RWPE2 (cell line): ENCODE results near the gene SAMD5.

ENCODE experiments used
- ATAC-seq: fragments of 200-7000 bp; cut with Tn5 transposase; 3 replicates; pipeline ENCODE4 v1.9.1; 2021; ENCODE audit warnings: low read depth
- DNase-seq: peaks from one replicate; pipeline ENCODE4 v3.0.0-alpha.2; 2020; ENCODE audit warnings: low spot score
- H3K27ac ChIP-seq: fragments of 450-650 bp; 2 replicates; pipeline ENCODE4 v1.5.1; 2017; ENCODE audit warnings: mild to moderate bottlenecking; ENCODE audit not compliant: poor library complexity, severe bottlenecking
- H3K27me3 ChIP-seq: fragments of 250-450 bp; sonication (Bioruptor Pico); 2 replicates; pipeline ENCODE4 v1.5.1; 2021; ENCODE audit warnings: mild to moderate bottlenecking, moderate library complexity; ENCODE audit not compliant: insufficient read depth, poor library complexity, severe bottlenecking
- H3K36me3 ChIP-seq: fragments of 250-450 bp; sonication (Bioruptor Pico); 2 replicates; pipeline ENCODE4 v1.5.1; 2020; ENCODE audit warnings: low read depth, mild to moderate bottlenecking, moderate library complexity
- H3K4me1 ChIP-seq: fragments of 250-450 bp; sonication (Bioruptor Pico); 2 replicates; pipeline ENCODE4 v1.5.1; 2021; ENCODE audit warnings: mild to moderate bottlenecking, moderate library complexity; ENCODE audit not compliant: insufficient read depth, poor library complexity, severe bottlenecking
- H3K4me3 ChIP-seq: fragments of 250-450 bp; sonication (Bioruptor Pico); 2 replicates; pipeline ENCODE4 v1.5.1; 2021; ENCODE audit warnings: mild to moderate bottlenecking, moderate library complexity; ENCODE audit not compliant: severe bottlenecking
- H3K9me3 ChIP-seq: fragments of 250-450 bp; sonication (Bioruptor Pico); 2 replicates; pipeline ENCODE4 v1.5.1; 2021; ENCODE audit warnings: mild to moderate bottlenecking, moderate library complexity; ENCODE audit not compliant: severe bottlenecking
- TF ChIP-seq, protein P1 (sequence below): fragments of 450-650 bp; IDR thresholded peaks from one replicate; pipeline ENCODE4 v1.5.1; 2017; ENCODE audit warnings: mild to moderate bottlenecking, moderate library complexity; ENCODE audit not compliant: poor library complexity, severe bottlenecking

Gene SAMD5

DNA sequence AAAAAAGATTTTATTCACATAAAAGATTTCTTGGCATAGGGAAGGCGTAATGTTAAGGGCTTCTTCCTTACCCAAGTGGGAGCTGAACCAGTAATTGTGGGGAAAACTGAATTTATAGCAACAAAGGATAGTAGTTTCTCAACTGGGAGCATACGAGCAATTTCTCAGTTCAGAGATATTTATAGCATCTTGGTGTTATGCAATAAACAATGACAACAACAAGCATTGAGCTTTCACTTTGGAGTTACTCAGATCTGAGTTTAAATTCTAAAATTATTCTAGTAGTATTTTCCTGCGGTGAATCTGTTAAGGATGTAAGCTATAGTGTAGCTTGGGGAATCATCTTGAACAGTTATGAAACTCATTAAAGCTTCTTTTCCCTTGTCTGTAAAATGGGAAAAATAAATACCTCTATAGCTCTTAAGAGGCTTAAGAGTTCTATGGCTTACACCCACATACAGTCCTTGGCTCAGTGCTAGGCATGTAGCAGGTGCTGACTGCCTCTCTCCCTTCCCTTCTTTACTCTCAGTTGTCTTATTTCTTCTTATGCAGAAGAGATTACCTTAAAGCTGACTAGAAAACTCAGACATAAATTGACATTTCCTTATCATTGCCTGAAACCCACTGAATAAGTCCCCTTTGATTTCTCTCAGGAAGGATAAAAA, 58.8 kb downstream of the SAMD5 start:
- Histone ChIP-seq H3K27ac (no peak overlapping the region), H3K36me3 (no peaks in the 10 kb centered on the region), H3K4me3 (no peak overlapping the region), H3K4me1 (no peaks in the 10 kb centered on the region), H3K9me3 (no peaks in the 10 kb centered on the region), H3K27me3 (no peaks in the 10 kb centered on the region)
- TF ChIP-seq, protein P1, sequence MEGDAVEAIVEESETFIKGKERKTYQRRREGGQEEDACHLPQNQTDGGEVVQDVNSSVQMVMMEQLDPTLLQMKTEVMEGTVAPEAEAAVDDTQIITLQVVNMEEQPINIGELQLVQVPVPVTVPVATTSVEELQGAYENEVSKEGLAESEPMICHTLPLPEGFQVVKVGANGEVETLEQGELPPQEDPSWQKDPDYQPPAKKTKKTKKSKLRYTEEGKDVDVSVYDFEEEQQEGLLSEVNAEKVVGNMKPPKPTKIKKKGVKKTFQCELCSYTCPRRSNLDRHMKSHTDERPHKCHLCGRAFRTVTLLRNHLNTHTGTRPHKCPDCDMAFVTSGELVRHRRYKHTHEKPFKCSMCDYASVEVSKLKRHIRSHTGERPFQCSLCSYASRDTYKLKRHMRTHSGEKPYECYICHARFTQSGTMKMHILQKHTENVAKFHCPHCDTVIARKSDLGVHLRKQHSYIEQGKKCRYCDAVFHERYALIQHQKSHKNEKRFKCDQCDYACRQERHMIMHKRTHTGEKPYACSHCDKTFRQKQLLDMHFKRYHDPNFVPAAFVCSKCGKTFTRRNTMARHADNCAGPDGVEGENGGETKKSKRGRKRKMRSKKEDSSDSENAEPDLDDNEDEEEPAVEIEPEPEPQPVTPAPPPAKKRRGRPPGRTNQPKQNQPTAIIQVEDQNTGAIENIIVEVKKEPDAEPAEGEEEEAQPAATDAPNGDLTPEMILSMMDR = no peak
- DNase-seq (no peak), ATAC-seq (no peak)

DNA sequence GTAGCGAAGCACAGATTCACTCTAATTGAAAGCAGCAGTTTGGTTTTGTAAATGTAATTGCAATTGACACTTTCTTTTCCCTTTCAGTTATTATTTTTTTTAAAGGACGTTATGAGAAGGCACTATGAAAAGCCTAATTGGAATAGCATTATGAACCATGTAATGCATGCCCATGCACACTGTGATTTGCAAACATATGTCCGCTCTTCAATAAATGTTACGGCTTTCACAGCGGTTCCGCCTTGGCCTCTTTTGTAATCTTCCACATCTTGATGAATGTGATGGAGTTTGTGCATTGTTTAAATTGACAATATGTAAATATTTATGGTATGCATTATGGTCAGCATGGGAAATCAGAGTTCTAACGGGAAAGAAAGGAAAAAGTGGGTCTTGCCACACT, 61.3 kb downstream of the SAMD5 start:
- Histone ChIP-seq H3K27ac (no peak overlapping the region), H3K4me3 (no peak overlapping the region), H3K36me3 (no peaks in the 10 kb centered on the region), H3K9me3 (no peaks in the 10 kb centered on the region), H3K27me3 (no peaks in the 10 kb centered on the region), H3K4me1 (no peaks in the 10 kb centered on the region)
- TF ChIP-seq, protein P1 = no peak
- DNase-seq (no peak), ATAC-seq (no peak)

DNA sequence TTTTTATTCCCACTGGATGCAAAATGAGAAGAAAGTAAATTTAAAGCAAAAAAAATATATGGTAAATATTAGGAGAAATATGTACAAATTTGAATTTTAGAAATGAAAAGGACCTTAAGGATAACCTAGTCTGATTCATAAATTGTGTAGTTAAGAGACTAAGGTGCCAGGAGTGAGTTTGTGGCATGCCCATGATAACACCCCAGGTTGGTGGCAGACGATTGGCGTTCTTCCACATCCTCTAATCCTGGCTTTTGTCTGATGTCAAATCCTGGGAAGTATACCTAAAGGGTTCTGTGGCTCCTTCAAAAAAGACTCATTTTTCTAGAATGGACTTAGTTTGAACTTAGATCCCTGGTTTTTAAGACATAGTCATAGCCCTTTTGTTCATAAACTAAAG, 62.2 kb downstream of the SAMD5 start:
- Histone ChIP-seq H3K4me3 (no peak overlapping the region), H3K27me3 (no peaks in the 10 kb centered on the region), H3K9me3 (no peaks in the 10 kb centered on the region), H3K27ac (no peak overlapping the region), H3K4me1 (no peaks in the 10 kb centered on the region), H3K36me3 (no peaks in the 10 kb centered on the region)
- DNase-seq (no peak), ATAC-seq (no peak)
- TF ChIP-seq, protein P1 = no peak

DNA sequence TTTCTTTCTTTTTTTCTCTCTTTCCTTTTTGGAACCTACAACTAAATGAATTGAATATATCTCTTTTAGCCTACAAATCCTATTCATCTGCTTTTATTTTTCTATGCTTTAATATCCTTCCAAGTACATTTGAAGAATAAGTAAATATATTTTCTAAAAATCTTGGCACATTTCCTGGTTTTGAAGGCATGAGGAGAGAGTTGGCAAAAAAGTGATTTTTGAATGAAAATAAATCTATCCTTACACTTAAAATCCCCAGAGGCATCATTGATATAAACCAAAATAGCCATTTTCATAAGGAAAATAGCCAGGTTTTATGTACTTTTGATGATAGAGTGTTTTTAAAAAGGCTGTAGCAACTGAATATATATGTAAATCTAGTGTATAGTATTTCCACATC, 69.0 kb downstream of the SAMD5 start:
- DNase-seq = no peak
- H3K9me3 ChIP-seq = no peaks in the 10 kb centered on the region
- no peak overlapping the region for H3K4me3 ChIP-seq
- H3K27ac ChIP-seq = no peak overlapping the region
- no peak for ATAC-seq
- H3K4me1 ChIP-seq = no peaks in the 10 kb centered on the region
- no peaks in the 10 kb centered on the region for H3K27me3 ChIP-seq
- H3K36me3 ChIP-seq = no peaks in the 10 kb centered on the region
- TF ChIP-seq, protein P1 = no peak

DNA sequence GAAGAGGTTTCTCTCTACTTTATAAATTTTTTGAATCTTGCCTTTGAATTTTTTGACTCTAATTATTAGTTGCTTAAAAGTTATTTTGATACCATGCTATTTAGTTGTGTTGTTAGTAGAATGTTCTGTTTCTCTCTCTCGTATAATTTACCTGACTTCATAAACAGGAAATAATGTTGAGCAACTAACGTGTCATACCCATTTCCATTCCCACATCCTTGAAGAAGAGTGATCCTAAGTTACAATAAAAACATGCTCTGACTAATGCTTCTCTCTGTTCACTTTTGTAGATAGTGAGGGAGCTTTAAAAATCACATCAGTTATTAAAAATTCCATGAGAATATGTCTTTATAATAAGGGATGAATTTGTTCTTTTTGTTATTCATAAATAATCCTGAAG, 69.7 kb downstream of the SAMD5 start:
- H3K36me3 ChIP-seq = no peaks in the 10 kb centered on the region
- H3K4me1 ChIP-seq = no peaks in the 10 kb centered on the region
- no peak overlapping the region for H3K4me3 ChIP-seq
- H3K9me3 ChIP-seq = no peaks in the 10 kb centered on the region
- no peak overlapping the region for H3K27ac ChIP-seq
- TF ChIP-seq, protein P1 = no peak
- no peak for ATAC-seq
- H3K27me3 ChIP-seq = no peaks in the 10 kb centered on the region
- DNase-seq = no peak
